HepG2 (cell line): ENCODE data around the gene COG1. TPM values are rescaled to one million over a fixed set of nuclear protein-coding genes. Genes with fewer than 3 reads are reported as not detected.

Experiments used
- ELF1 ChIP-seq: sonication (generic); formaldehyde crosslinking; IDR thresholded peaks from 2 replicates; pipeline ENCODE4 v1.4.0; 2020; ENCODE audit warnings: missing genetic modification reagents
- GTF2F1 ChIP-seq: fragments of 150-350 bp; IDR thresholded peaks from 2 replicates; pipeline ENCODE4 v1.6.1; 2014; ENCODE audit warnings: low read length
- MBD4 ChIP-seq: IDR thresholded peaks from 2 replicates; pipeline ENCODE4 v1.6.1; 2012; ENCODE audit warnings: low read length, inconsistent platforms, borderline replicate concordance
- NR1H2 ChIP-seq: sonication (generic); formaldehyde crosslinking; IDR thresholded peaks from 2 replicates; pipeline ENCODE4 v1.8.1; 2022; ENCODE audit warnings: low read depth, missing genetic modification reagents, borderline replicate concordance
- RFXANK ChIP-seq: IDR thresholded peaks from 2 replicates; pipeline ENCODE4 v1.6.1; 2016
- SCMH1 ChIP-seq: sonication (generic); formaldehyde crosslinking; IDR thresholded peaks from 2 replicates; pipeline ENCODE4 v1.9.0; 2021; ENCODE audit warnings: missing genetic modification reagents, mild to moderate bottlenecking, borderline replicate concordance
- SMARCE1 ChIP-seq: fragments of 450-650 bp; IDR thresholded peaks from 2 replicates; pipeline ENCODE4 v1.6.1; 2017; ENCODE audit warnings: borderline replicate concordance
- SRSF1 ChIP-seq: fragments of 200-400 bp; formaldehyde crosslinking; optimal IDR thresholded peaks from 2 replicates; pipeline ENCODE3; 2017; ENCODE audit warnings: mild to moderate bottlenecking, low read depth, low read length, moderate library complexity
- ZC3H13 ChIP-seq: sonication (generic); formaldehyde crosslinking; IDR thresholded peaks from 2 replicates; pipeline ENCODE4 v1.8.1; 2023; ENCODE audit warnings: mild to moderate bottlenecking, missing genetic modification reagents, moderate library complexity
- ZNF136 ChIP-seq: sonication (generic); formaldehyde crosslinking; IDR thresholded peaks from 2 replicates; pipeline ENCODE4 v1.8.1; 2022; ENCODE audit warnings: low read depth, mild to moderate bottlenecking, moderate library complexity, missing genetic modification reagents
- ZNF510 ChIP-seq: sonication (generic); formaldehyde crosslinking; IDR thresholded peaks from 2 replicates; pipeline ENCODE4 v1.4.0; 2020; ENCODE audit warnings: low read depth, mild to moderate bottlenecking, missing genetic modification reagents
- ZSCAN12 ChIP-seq: sonication (generic); formaldehyde crosslinking; IDR thresholded peaks from 2 replicates; pipeline ENCODE4 v1.9.0; 2021; ENCODE audit warnings: mild to moderate bottlenecking, missing genetic modification reagents
- polyA plus RNA-seq, 8 experiments: library from polyadenylated mRNA; depleted of rRNA in 3 of 8; stranded (reverse) in 7 of 8; unstranded in 1 of 8; fragments of >200 nt; fragmentation: Illumina TruSeq in 4 of 8; extraction: Trizol in 4 of 8; gene quantifications; 2 replicates each; pipeline versions ENCODE4 v1.2.1 to v1.2.3, GENCODE V29; 2011 to 2016; ENCODE audit warnings: low read depth in 4 of 8, missing spikeins in 1 of 8, mixed read lengths in 1 of 8; ENCODE audit not compliant: insufficient read depth in 1 of 8
- total RNA-seq, 5 experiments: library from RNA; depleted of rRNA; stranded (reverse); fragments of >200 nt; fragmentation: Illumina TruSeq; extraction: Trizol; gene quantifications; 2 replicates each; pipeline ENCODE4 v1.2.3, GENCODE V29; 2016; ENCODE audit warnings: low read depth in 1 of 5
- TF ChIP-seq, protein P1 (sequence below): sonication (generic); formaldehyde crosslinking; IDR thresholded peaks from 2 replicates; pipeline ENCODE4 v1.8.1; 2023; ENCODE audit warnings: missing genetic modification reagents, mild to moderate bottlenecking, borderline replicate concordance
- TF ChIP-seq, protein P2 (sequence below): sonication (generic); formaldehyde crosslinking; IDR thresholded peaks from 2 replicates; pipeline ENCODE4 v1.4.0; 2020; ENCODE audit warnings: mild to moderate bottlenecking, missing genetic modification reagents
- TF ChIP-seq, protein P3 (sequence below): sonication (generic); formaldehyde crosslinking; IDR thresholded peaks from 2 replicates; pipeline ENCODE4 v1.4.0; 2020; ENCODE audit warnings: missing genetic modification reagents, mild to moderate bottlenecking, borderline replicate concordance
- TF ChIP-seq, protein P4 (sequence below): IDR thresholded peaks from 2 replicates; pipeline ENCODE4 v1.6.1; 2016; ENCODE audit warnings: low read depth
- TF ChIP-seq, protein P5 (sequence below): sonication (generic); formaldehyde crosslinking; IDR thresholded peaks from 2 replicates; pipeline ENCODE4 v1.8.0; 2022; ENCODE audit warnings: mild to moderate bottlenecking, missing genetic modification reagents, moderate library complexity

COG1 gene
- total and polyA plus RNA-seq, 2 of the 13 experiments (the other 11 are each of a cell fraction or from before 2014, with no cell fraction given) = 36.6 to 39.7 TPM

DNA sequence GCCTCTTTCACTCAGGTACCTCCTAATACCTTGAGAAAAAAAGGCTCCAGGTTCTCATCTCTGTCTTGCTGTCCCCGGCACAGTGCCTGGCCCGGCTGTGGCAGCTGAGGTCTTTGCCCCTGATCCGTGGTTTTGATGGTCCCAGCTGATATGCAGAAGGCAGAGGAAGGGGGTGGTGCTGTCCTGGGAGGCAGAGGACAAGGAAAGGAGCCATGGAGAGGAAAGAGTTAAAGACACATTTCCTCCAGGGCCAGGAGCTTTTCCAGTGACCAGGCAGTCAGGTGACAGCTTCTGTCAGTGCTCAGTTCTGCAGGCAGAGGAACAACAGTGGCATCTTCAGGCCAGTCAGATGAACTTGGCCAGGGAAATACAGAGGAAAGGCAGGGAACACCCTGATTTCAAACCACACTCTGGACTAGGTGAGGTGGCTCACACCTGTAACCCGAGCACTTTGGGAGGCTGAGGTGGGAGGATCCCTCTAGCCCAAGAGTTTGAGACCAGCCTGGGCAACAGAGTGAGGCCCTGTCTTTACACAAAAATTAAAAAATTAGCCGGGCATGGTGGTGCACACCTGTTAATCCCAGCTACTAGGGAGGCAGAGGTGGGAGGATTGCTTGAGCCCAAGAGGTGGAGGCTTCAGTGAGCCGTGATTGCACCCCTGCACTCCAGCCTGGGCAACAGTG is 3.3 kb upstream of the COG1 start (continued):
- no peak for TF ChIP-seq ZSCAN12 (CRISPR knock-in tag)
- no peak for TF ChIP-seq NR1H2 (CRISPR knock-in tag)
- TF ChIP-seq ELF1 (CRISPR knock-in tag) = peak; percentile 23; the same call in 1 of the 2 replicates
- no peak for TF ChIP-seq SMARCE1
- TF ChIP-seq ZNF510 (CRISPR knock-in tag) = peak; percentile 65; the same call in 1 of the 2 replicates
- TF ChIP-seq, protein P1, sequence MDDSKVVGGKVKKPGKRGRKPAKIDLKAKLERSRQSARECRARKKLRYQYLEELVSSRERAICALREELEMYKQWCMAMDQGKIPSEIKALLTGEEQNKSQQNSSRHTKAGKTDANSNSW (CRISPR knock-in tag) = no peak
- TF ChIP-seq SRSF1 = no peak
- no peak for TF ChIP-seq ZC3H13 (CRISPR knock-in tag)
- TF ChIP-seq, protein P2, sequence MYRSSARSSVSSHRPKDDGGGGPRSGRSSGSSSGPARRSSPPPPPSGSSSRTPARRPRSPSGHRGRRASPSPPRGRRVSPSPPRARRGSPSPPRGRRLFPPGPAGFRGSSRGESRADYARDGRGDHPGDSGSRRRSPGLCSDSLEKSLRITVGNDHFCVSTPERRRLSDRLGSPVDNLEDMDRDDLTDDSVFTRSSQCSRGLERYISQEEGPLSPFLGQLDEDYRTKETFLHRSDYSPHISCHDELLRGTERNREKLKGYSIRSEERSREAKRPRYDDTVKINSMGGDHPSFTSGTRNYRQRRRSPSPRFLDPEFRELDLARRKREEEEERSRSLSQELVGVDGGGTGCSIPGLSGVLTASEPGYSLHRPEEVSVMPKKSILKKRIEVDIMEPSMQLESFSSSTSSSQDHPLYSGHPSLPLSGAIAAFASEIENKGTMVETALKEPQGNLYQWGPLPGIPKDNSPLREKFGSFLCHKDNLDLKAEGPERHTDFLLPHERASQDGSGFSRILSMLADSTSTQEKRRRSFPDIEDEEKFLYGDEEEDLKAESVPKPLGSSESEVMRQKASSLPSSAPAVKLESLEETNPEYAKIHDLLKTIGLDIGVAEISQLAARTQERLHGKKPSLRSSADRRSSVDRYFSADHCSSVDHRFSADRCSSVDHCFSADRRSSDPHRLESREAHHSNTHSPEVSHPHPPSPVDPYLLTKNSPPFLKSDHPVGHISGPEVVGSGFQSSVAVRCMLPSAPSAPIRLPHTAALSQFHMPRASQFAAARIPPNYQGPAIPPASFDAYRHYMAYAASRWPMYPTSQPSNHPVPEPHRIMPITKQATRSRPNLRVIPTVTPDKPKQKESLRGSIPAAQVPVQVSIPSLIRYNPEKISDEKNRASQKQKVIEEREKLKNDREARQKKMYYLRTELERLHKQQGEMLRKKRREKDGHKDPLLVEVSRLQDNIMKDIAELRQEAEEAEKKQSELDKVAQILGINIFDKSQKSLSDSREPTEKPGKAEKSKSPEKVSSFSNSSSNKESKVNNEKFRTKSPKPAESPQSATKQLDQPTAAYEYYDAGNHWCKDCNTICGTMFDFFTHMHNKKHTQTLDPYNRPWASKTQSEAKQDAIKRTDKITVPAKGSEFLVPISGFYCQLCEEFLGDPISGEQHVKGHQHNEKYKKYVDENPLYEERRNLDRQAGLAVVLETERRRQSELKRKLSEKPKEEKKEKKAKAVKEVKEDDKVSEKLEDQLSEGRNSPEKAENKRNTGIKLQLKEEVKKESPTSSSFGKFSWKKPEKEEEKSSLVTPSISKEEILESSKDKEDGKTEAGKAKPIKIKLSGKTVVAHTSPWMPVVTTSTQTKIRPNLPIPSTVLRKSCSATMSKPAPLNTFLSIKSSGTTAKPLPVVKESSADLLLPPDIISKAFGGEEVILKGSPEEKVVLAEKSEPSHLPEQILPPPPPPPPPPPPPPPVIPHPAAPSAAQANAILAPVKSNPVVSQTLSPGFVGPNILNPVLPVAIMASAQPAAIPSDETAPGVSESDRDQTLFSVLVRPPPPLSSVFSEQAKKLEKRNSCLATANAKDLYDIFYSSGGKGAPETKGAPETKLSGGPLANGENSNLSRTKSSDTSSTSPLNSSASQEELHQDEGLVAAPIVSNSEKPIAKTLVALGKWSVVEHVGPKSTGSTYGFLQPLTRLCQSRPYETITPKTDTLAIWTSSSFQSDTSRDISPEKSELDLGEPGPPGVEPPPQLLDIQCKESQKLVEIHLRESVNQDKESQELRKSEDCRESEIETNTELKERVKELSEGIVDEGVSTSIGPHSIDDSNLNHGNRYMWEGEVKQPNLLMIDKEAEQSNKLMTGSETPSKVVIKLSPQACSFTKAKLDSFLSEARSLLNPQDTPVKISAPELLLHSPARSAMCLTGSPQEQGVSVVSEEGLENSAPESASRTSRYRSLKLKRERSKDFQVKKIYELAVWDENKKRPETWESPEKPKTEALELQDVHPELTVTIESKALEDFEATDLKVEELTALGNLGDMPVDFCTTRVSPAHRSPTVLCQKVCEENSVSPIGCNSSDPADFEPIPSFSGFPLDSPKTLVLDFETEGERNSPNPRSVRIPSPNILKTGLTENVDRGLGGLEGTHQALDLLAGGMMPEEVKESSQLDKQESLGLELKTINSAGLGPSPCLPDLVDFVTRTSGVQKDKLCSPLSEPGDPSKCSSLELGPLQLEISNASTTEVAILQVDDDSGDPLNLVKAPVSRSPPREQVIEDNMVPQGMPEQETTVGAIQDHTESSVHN (CRISPR knock-in tag) = no peak
- TF ChIP-seq, protein P3, sequence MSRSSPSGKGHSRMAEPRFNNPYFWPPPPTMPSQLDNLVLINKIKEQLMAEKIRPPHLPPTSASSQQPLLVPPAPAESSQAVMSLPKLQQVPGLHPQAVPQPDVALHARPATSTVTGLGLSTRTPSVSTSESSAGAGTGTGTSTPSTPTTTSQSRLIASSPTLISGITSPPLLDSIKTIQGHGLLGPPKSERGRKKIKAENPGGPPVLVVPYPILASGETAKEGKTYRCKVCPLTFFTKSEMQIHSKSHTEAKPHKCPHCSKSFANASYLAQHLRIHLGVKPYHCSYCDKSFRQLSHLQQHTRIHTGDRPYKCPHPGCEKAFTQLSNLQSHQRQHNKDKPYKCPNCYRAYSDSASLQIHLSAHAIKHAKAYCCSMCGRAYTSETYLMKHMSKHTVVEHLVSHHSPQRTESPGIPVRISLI = peak; percentile 23; the same call in 1 of the 2 replicates
- no peak for TF ChIP-seq SCMH1 (CRISPR knock-in tag)
- TF ChIP-seq, protein P4, sequence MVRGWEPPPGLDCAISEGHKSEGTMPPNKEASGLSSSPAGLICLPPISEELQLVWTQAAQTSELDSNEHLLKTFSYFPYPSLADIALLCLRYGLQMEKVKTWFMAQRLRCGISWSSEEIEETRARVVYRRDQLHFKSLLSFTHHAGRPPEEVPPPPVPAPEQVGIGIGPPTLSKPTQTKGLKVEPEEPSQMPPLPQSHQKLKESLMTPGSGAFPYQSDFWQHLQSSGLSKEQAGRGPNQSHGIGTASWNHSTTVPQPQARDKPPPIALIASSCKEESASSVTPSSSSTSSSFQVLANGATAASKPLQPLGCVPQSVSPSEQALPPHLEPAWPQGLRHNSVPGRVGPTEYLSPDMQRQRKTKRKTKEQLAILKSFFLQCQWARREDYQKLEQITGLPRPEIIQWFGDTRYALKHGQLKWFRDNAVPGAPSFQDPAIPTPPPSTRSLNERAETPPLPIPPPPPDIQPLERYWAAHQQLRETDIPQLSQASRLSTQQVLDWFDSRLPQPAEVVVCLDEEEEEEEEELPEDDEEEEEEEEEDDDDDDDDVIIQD (CRISPR knock-in tag) = peak; percentile 50; the same call in 1 of the 2 replicates
- no peak for TF ChIP-seq GTF2F1
- no peak for TF ChIP-seq MBD4
- no peak for TF ChIP-seq RFXANK (CRISPR knock-in tag)
- TF ChIP-seq, protein P5, sequence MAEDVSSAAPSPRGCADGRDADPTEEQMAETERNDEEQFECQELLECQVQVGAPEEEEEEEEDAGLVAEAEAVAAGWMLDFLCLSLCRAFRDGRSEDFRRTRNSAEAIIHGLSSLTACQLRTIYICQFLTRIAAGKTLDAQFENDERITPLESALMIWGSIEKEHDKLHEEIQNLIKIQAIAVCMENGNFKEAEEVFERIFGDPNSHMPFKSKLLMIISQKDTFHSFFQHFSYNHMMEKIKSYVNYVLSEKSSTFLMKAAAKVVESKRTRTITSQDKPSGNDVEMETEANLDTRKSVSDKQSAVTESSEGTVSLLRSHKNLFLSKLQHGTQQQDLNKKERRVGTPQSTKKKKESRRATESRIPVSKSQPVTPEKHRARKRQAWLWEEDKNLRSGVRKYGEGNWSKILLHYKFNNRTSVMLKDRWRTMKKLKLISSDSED = no peak
- no peak for TF ChIP-seq ZNF136 (CRISPR knock-in tag)
